HepG2 (cell line): Measurements from ENCODE around the gene RASAL1. TPM values are rescaled to one million over a fixed set of nuclear protein-coding genes. Genes with fewer than 3 reads are reported as not detected.

Source experiments
- DNMT1 ChIP-seq: sonication (generic); formaldehyde crosslinking; IDR thresholded peaks from 2 replicates; pipeline ENCODE4 v1.5.1; 2020; ENCODE audit warnings: mild to moderate bottlenecking, missing genetic modification reagents
- GFI1 ChIP-seq: sonication (generic); formaldehyde crosslinking; IDR thresholded peaks from 2 replicates; pipeline ENCODE4 v1.5.0; 2020; ENCODE audit warnings: missing genetic modification reagents, mild to moderate bottlenecking, borderline replicate concordance
- HOXA5 ChIP-seq: sonication (generic); formaldehyde crosslinking; IDR thresholded peaks from 2 replicates; pipeline ENCODE4 v1.4.0; 2020; ENCODE audit warnings: missing genetic modification reagents
- NBN ChIP-seq: fragments of 450-650 bp; conservative IDR thresholded peaks from 2 replicates; pipeline ENCODE4 v1.6.1; 2017
- NR3C1 ChIP-seq: sonication (generic); formaldehyde crosslinking; IDR thresholded peaks from 2 replicates; pipeline ENCODE4 v1.4.0; 2020; ENCODE audit warnings: missing genetic modification reagents
- REL ChIP-seq: sonication (generic); formaldehyde crosslinking; conservative IDR thresholded peaks from 2 replicates; pipeline ENCODE4 v1.8.0; 2022; ENCODE audit warnings: mild to moderate bottlenecking, missing genetic modification reagents, moderate library complexity
- RFXANK ChIP-seq: IDR thresholded peaks from 2 replicates; pipeline ENCODE4 v1.6.1; 2016
- SIN3A ChIP-seq: IDR thresholded peaks from 2 replicates; pipeline ENCODE4 v1.6.1; 2011; ENCODE audit warnings: low read depth, mild to moderate bottlenecking, control low read depth, low read length, borderline replicate concordance
- SIX1 ChIP-seq: sonication (generic); formaldehyde crosslinking; IDR thresholded peaks from 2 replicates; pipeline ENCODE4 v1.4.0; 2020; ENCODE audit warnings: missing genetic modification reagents, borderline replicate concordance
- ZMYM2 ChIP-seq: sonication (generic); formaldehyde crosslinking; IDR thresholded peaks from 2 replicates; pipeline ENCODE4 v1.8.0; 2022; ENCODE audit warnings: mild to moderate bottlenecking, missing genetic modification reagents
- ZNF12 ChIP-seq: sonication (generic); formaldehyde crosslinking; IDR thresholded peaks from 2 replicates; pipeline ENCODE4 v1.5.0; 2020; ENCODE audit warnings: missing genetic modification reagents
- ZNF3 ChIP-seq: IDR thresholded peaks from 2 replicates; pipeline ENCODE4 v1.7.0; 2017; ENCODE audit warnings: inconsistent platforms
- ZNF484 ChIP-seq: sonication (generic); formaldehyde crosslinking; IDR thresholded peaks from 2 replicates; pipeline ENCODE4 v1.5.1; 2020; ENCODE audit warnings: mild to moderate bottlenecking, low read depth, missing genetic modification reagents, borderline replicate concordance
- ZNF761 ChIP-seq: sonication (generic); formaldehyde crosslinking; conservative IDR thresholded peaks from 2 replicates; pipeline ENCODE4 v1.4.0; 2020; ENCODE audit warnings: mild to moderate bottlenecking, missing genetic modification reagents
- polyA plus RNA-seq, 8 experiments: library from polyadenylated mRNA; depleted of rRNA in 3 of 8; stranded (reverse) in 7 of 8; unstranded in 1 of 8; fragments of >200 nt; fragmentation: Illumina TruSeq in 4 of 8; extraction: Trizol in 4 of 8; gene quantifications; 2 replicates each; pipeline versions ENCODE4 v1.2.1 to v1.2.3, GENCODE V29; 2011 to 2016; ENCODE audit warnings: low read depth in 4 of 8, missing spikeins in 1 of 8, mixed read lengths in 1 of 8; ENCODE audit not compliant: insufficient read depth in 1 of 8
- total RNA-seq, 5 experiments: library from RNA; depleted of rRNA; stranded (reverse); fragments of >200 nt; fragmentation: Illumina TruSeq; extraction: Trizol; gene quantifications; 2 replicates each; pipeline ENCODE4 v1.2.3, GENCODE V29; 2016; ENCODE audit warnings: low read depth in 1 of 5
- TF ChIP-seq, protein P1 (sequence below): sonication (generic); formaldehyde crosslinking; IDR thresholded peaks from 2 replicates; pipeline ENCODE4 v1.5.1; 2020; ENCODE audit warnings: mild to moderate bottlenecking, missing genetic modification reagents, moderate library complexity
- TF ChIP-seq, protein P2 (sequence below): sonication (generic); formaldehyde crosslinking; IDR thresholded peaks from 2 replicates; pipeline ENCODE4 v1.4.0; 2020; ENCODE audit warnings: missing genetic modification reagents
- TF ChIP-seq, protein P3 (sequence below): sonication (generic); formaldehyde crosslinking; IDR thresholded peaks from 2 replicates; pipeline ENCODE4 v1.4.0; 2020; ENCODE audit warnings: mild to moderate bottlenecking, low read depth, missing genetic modification reagents
- TF ChIP-seq, protein P4 (sequence below): sonication (generic); formaldehyde crosslinking; IDR thresholded peaks from 2 replicates; pipeline ENCODE4; 2020; ENCODE audit warnings: missing genetic modification reagents, mild to moderate bottlenecking, borderline replicate concordance

The RASAL1 gene
- total and polyA plus RNA-seq, 2 of the 13 experiments (the other 11 are each of a cell fraction or from before 2014, with no cell fraction given) = not detected

DNA sequence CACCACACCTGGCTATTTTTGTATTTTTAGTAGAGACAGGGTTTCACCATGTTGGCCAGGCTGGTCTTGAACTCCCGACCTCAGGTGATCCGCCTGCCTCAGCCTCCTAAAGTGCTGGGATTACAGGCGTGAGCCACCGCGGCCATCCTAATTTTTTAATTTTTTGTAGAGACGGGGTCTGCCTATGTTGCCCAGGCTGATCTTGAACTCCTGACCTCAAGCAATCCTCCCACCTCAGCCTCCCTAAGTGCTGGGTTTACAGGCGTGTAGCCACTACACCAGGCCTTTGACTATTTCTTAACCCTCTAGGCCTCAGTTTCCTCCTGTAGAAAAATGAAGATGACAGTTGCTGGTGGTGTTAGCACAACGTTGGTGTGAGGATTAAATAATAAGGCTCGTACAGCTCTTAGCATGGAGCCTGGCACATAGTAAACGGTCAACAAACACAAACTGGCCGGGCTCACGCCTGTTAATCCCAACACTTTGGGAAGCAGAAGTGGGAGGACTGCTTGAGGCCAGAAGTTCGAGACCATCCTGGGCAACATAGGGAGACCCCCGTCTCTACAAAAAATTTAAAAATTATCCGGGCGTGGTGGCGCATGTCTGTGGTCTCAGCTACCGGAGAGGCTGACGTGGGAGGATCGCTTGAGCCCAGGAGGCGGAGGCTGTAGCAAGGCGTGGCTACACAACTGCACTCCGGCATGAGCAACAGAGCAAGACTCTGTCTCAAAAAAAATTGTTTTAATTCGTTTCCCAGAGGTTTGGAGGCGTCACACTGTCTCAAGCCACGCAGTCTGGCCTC, 48.7 kb upstream of the RASAL1 start (continued):
- TF ChIP-seq, protein P1, sequence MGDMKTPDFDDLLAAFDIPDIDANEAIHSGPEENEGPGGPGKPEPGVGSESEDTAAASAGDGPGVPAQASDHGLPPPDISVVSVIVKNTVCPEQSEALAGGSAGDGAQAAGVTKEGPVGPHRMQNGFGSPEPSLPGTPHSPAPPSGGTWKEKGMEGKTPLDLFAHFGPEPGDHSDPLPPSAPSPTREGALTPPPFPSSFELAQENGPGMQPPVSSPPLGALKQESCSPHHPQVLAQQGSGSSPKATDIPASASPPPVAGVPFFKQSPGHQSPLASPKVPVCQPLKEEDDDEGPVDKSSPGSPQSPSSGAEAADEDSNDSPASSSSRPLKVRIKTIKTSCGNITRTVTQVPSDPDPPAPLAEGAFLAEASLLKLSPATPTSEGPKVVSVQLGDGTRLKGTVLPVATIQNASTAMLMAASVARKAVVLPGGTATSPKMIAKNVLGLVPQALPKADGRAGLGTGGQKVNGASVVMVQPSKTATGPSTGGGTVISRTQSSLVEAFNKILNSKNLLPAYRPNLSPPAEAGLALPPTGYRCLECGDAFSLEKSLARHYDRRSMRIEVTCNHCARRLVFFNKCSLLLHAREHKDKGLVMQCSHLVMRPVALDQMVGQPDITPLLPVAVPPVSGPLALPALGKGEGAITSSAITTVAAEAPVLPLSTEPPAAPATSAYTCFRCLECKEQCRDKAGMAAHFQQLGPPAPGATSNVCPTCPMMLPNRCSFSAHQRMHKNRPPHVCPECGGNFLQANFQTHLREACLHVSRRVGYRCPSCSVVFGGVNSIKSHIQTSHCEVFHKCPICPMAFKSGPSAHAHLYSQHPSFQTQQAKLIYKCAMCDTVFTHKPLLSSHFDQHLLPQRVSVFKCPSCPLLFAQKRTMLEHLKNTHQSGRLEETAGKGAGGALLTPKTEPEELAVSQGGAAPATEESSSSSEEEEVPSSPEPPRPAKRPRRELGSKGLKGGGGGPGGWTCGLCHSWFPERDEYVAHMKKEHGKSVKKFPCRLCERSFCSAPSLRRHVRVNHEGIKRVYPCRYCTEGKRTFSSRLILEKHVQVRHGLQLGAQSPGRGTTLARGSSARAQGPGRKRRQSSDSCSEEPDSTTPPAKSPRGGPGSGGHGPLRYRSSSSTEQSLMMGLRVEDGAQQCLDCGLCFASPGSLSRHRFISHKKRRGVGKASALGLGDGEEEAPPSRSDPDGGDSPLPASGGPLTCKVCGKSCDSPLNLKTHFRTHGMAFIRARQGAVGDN (CRISPR knock-in tag) = no peak
- TF ChIP-seq, protein P2, sequence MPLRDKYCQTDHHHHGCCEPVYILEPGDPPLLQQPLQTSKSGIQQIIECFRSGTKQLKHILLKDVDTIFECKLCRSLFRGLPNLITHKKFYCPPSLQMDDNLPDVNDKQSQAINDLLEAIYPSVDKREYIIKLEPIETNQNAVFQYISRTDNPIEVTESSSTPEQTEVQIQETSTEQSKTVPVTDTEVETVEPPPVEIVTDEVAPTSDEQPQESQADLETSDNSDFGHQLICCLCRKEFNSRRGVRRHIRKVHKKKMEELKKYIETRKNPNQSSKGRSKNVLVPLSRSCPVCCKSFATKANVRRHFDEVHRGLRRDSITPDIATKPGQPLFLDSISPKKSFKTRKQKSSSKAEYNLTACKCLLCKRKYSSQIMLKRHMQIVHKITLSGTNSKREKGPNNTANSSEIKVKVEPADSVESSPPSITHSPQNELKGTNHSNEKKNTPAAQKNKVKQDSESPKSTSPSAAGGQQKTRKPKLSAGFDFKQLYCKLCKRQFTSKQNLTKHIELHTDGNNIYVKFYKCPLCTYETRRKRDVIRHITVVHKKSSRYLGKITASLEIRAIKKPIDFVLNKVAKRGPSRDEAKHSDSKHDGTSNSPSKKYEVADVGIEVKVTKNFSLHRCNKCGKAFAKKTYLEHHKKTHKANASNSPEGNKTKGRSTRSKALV (CRISPR knock-in tag) = no peak
- TF ChIP-seq SIX1 (CRISPR knock-in tag) = no peak
- no peak for TF ChIP-seq NBN
- no peak for TF ChIP-seq NR3C1 (CRISPR knock-in tag)
- no peak for TF ChIP-seq DNMT1 (CRISPR knock-in tag)
- TF ChIP-seq, protein P3, sequence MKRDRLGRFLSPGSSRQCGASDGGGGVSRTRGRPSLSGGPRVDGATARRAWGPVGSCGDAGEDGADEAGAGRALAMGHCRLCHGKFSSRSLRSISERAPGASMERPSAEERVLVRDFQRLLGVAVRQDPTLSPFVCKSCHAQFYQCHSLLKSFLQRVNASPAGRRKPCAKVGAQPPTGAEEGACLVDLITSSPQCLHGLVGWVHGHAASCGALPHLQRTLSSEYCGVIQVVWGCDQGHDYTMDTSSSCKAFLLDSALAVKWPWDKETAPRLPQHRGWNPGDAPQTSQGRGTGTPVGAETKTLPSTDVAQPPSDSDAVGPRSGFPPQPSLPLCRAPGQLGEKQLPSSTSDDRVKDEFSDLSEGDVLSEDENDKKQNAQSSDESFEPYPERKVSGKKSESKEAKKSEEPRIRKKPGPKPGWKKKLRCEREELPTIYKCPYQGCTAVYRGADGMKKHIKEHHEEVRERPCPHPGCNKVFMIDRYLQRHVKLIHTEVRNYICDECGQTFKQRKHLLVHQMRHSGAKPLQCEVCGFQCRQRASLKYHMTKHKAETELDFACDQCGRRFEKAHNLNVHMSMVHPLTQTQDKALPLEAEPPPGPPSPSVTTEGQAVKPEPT (CRISPR knock-in tag) = no peak
- no peak for TF ChIP-seq GFI1 (CRISPR knock-in tag)
- 0 out of 2 replicates have a peak, but pooled peaks have one; percentile 33 for TF ChIP-seq SIN3A
- TF ChIP-seq HOXA5 = no peak
- TF ChIP-seq ZNF3 (CRISPR knock-in tag) = peak; percentile 75; the same call in 1 of the 2 replicates
- TF ChIP-seq, protein P4, sequence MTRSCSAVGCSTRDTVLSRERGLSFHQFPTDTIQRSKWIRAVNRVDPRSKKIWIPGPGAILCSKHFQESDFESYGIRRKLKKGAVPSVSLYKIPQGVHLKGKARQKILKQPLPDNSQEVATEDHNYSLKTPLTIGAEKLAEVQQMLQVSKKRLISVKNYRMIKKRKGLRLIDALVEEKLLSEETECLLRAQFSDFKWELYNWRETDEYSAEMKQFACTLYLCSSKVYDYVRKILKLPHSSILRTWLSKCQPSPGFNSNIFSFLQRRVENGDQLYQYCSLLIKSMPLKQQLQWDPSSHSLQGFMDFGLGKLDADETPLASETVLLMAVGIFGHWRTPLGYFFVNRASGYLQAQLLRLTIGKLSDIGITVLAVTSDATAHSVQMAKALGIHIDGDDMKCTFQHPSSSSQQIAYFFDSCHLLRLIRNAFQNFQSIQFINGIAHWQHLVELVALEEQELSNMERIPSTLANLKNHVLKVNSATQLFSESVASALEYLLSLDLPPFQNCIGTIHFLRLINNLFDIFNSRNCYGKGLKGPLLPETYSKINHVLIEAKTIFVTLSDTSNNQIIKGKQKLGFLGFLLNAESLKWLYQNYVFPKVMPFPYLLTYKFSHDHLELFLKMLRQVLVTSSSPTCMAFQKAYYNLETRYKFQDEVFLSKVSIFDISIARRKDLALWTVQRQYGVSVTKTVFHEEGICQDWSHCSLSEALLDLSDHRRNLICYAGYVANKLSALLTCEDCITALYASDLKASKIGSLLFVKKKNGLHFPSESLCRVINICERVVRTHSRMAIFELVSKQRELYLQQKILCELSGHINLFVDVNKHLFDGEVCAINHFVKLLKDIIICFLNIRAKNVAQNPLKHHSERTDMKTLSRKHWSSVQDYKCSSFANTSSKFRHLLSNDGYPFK (CRISPR knock-in tag) = no peak
- 0 out of 2 replicates have a peak, but pooled peaks have one; percentile 6 for TF ChIP-seq REL
- TF ChIP-seq ZMYM2 (CRISPR knock-in tag) = peak; percentile 39; the same call in 1 of the 2 replicates
- TF ChIP-seq ZNF761 (CRISPR knock-in tag) = no peak
- no peak for TF ChIP-seq ZNF12 (CRISPR knock-in tag)
- TF ChIP-seq RFXANK = no peak
- TF ChIP-seq ZNF484 (CRISPR knock-in tag) = no peak
